ENCODE measurements around the gene GSTM2.

The GSTM2 gene

GRCh38 chr1:109714661-109715372, 47.0 kb downstream of the GSTM2 start:
- TF ChIP-seq, protein P1, sequence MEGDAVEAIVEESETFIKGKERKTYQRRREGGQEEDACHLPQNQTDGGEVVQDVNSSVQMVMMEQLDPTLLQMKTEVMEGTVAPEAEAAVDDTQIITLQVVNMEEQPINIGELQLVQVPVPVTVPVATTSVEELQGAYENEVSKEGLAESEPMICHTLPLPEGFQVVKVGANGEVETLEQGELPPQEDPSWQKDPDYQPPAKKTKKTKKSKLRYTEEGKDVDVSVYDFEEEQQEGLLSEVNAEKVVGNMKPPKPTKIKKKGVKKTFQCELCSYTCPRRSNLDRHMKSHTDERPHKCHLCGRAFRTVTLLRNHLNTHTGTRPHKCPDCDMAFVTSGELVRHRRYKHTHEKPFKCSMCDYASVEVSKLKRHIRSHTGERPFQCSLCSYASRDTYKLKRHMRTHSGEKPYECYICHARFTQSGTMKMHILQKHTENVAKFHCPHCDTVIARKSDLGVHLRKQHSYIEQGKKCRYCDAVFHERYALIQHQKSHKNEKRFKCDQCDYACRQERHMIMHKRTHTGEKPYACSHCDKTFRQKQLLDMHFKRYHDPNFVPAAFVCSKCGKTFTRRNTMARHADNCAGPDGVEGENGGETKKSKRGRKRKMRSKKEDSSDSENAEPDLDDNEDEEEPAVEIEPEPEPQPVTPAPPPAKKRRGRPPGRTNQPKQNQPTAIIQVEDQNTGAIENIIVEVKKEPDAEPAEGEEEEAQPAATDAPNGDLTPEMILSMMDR (IDR thresholded peaks at IDR 0.05), result no peak

DNA sequence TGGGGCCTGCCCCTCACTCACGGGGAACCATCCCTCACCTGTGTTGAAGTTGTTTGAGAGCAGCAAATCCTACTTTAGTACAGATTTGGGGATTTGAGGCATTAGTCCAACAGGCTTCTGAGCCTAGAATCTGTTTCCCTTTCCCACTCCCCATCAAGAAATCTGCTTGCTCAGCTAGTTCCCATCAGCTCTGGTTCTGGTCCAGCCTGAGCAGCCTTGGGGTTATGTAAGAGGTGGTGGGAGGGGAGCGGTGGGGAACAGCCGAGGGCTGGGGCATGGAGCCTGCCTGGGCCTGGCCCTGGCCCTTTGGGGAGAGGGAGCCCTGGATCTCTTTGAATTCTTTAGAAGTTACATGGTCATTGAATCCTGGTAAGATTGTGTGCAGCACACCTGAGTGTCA, 48.3 kb downstream of the GSTM2 start:
- TF ChIP-seq, protein P1 (IDR thresholded peaks at IDR 0.05), result no peak

GRCh38 chr1:109716570-109717090, 48.8 kb downstream of the GSTM2 start:
- TF ChIP-seq, protein P1 (IDR thresholded peaks at IDR 0.05), result no peak

DNA sequence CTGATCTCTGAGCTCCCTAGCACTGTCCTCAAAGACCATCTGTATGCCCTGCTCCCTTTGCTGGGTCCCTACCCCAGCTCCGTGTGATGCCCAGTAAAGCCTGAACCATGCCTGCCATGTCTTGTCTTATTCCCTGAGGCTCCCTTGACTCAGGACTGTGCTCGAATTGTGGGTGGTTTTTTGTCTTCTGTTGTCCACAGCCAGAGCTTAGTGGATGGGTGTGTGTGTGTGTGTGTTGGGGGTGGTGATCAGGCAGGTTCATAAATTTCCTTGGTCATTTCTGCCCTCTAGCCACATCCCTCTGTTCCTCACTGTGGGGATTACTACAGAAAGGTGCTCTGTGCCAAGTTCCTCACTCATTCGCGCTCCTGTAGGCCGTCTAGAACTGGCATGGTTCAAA, 49.9 kb downstream of the GSTM2 start:
- TF ChIP-seq, protein P1 (IDR thresholded peaks at IDR 0.05), result no peak

DNA sequence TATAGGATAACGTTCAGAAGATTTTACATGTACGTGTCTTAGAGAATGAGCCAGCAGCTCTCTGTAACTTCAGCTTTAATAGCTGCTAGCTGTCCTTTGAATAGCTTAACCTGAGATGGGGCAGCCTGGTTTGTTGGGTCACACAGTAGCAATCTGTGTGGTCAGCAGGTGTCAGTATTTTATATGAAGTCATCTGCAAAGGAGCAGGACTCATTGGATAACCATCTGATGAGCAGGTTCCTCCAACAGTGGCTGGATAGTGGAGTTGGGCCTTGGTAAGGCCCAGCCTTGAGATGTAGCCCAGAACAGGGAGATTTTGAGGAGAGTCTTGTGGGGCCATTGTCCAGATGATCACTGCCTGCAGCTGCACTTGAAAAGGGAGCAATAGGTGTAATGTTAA, 50.6 kb downstream of the GSTM2 start:
- TF ChIP-seq, protein P1 (IDR thresholded peaks at IDR 0.05), result no peak

GRCh38 chr1:109719337-109719837, 51.5 kb downstream of the GSTM2 start:
- TF ChIP-seq, protein P1 (IDR thresholded peaks at IDR 0.05), result no peak

- TF ChIP-seq, protein P1 (IDR thresholded peaks at IDR 0.05), result no peak
Observed at GRCh38 chr1:109721042-109721441, 53.2 kb downstream of the GSTM2 start.

Measured in LNCAP (cell line).